K562 (cell line): ENCODE data around the gene HPS4. TPM values are rescaled to one million over a fixed set of nuclear protein-coding genes. Genes with fewer than 3 reads are reported as not detected.

ENCODE experiments used
- ATAC-seq: fragments of 200-7000 bp; cut with Tn5 transposase; 3 replicates; pipeline ENCODE4 v1.9.1; 2020; ENCODE audit warnings: moderate library complexity
- BruUV-seq: library from RNA; stranded (reverse); fragments of 400-500 nt; replicated peaks from 2 replicates; lab custom pipeline; 2021; lab: Mats Ljungman, UMichigan
- CTCF ChIA-PET: fragments of 300-600 bp; formaldehyde crosslinking; extraction: SDS; loops from one replicate; lab custom pipeline; 2021; ENCODE audit warnings: low intra/inter-chr PET ratio; lab: Yijun Ruan, JAX
- POLR2A ChIA-PET: fragments of 300-600, 350-650 bp; sonication (Branson Sonifier 250); formaldehyde crosslinking; extraction: SDS; loops from one replicate; lab custom pipeline; 2021; ENCODE audit warnings: antibody characterized with exemption, inconsistent platforms; lab: Yijun Ruan, JAX
- DNase-seq, 4 experiments: peaks; one replicate each; pipeline versions ENCODE4 v3.0.0 to v3.0.0-alpha.2; 2011 to 2018; ENCODE audit warnings: low spot score in 3 of 4, mixed read lengths in 3 of 4; ENCODE audit errors: extremely low read depth in 1 of 4
- FAIRE-seq: peaks from 2 replicates; lab custom pipeline; 2011; peaks lifted over from hg19 to GRCh38; lab: Jason Lieb, UNC
- H2AFZ ChIP-seq: 2 replicates; pipeline ENCODE4 v1.6.0; 2011; ENCODE audit warnings: low read depth, low read length, control low read depth, inconsistent platforms
- H3K27ac ChIP-seq: fragments of 200-600 bp; 3 replicates; pipeline ENCODE4 v1.8.0; 2011; ENCODE audit warnings: low read depth, mild to moderate bottlenecking, control low read depth, inconsistent platforms, low read length, moderate library complexity, mixed read lengths; ENCODE audit errors: extremely low read depth
- H3K27me3 ChIP-seq, 2 experiments: fragments of 300-600 bp in 1 of 2; 2 replicates in 1 of 2; 3 replicates in 1 of 2; pipeline versions ENCODE4 v1.6.0 to v1.8.0; 2011; ENCODE audit warnings: inconsistent platforms in 2 of 2, low read length in 2 of 2, mild to moderate bottlenecking in 1 of 2, mixed read lengths in 1 of 2, moderate library complexity in 1 of 2; ENCODE audit not compliant: control insufficient read depth in 2 of 2, insufficient read depth in 2 of 2
- H3K36me3 ChIP-seq: fragments of 300-600 bp; 3 replicates; pipeline ENCODE4 v1.8.0; 2011; ENCODE audit warnings: mild to moderate bottlenecking, low read length, inconsistent platforms; ENCODE audit not compliant: control insufficient read depth, insufficient read depth
- H3K4me1 ChIP-seq, 2 experiments: fragments of 200-600 bp in 1 of 2; replicated peaks in 1 of 2; 2 replicates in 1 of 2; 3 replicates in 1 of 2; pipeline versions ENCODE4 v1.5.1 to v1.8.0; 2011; ENCODE audit warnings: inconsistent platforms in 2 of 2, low read length in 2 of 2, mild to moderate bottlenecking in 1 of 2, mixed read lengths in 1 of 2, moderate library complexity in 1 of 2; ENCODE audit not compliant: control insufficient read depth in 2 of 2, insufficient read depth in 2 of 2
- H3K4me2 ChIP-seq: 2 replicates; pipeline ENCODE4 v1.6.1; 2011; ENCODE audit warnings: low read length, control low read depth, inconsistent platforms, mixed read lengths; ENCODE audit not compliant: insufficient read depth
- H3K4me3 ChIP-seq: fragments of 200-600 bp; sonication (generic), shearing (Covaris generic); 2 replicates; pipeline ENCODE4 v1.5.1; 2016; ENCODE audit warnings: control low read depth, inconsistent platforms
- H3K79me2 ChIP-seq: fragments of 200-600 bp; 3 replicates; pipeline ENCODE4 v1.8.0; 2011; ENCODE audit warnings: low read length, inconsistent platforms; ENCODE audit not compliant: control insufficient read depth, insufficient read depth
- H3K9ac ChIP-seq, 2 experiments: 2 replicates each; pipeline versions ENCODE4 v1.6.0 to v1.6.1; 2011; ENCODE audit warnings: low read depth in 2 of 2, low read length in 2 of 2, control low read depth in 1 of 2, inconsistent platforms in 1 of 2, mild to moderate bottlenecking in 1 of 2, mixed read lengths in 1 of 2; ENCODE audit not compliant: insufficient read depth in 1 of 2
- H3K9me1 ChIP-seq: one replicate; pipeline ENCODE4 v1.6.0; 2011; ENCODE audit warnings: inconsistent platforms, mild to moderate bottlenecking, low read length, moderate library complexity; ENCODE audit not compliant: control insufficient read depth, insufficient read depth
- H3K9me3 ChIP-seq: replicated peaks from 2 replicates; pipeline ENCODE4 v1.5.1; 2011; ENCODE audit warnings: low read depth, low read length, inconsistent platforms; ENCODE audit not compliant: control insufficient read depth, insufficient read depth
- H4K20me1 ChIP-seq: replicated peaks from 2 replicates; pipeline ENCODE4 v1.6.1; 2011; ENCODE audit warnings: low read length, inconsistent platforms, mixed read lengths; ENCODE audit not compliant: control insufficient read depth, insufficient read depth
- CEBPB ChIP-seq: fragments of 450-650 bp; IDR thresholded peaks from 2 replicates; pipeline ENCODE4 v1.6.1; 2016; ENCODE audit warnings: missing genetic modification characterization, missing compliant biosample characterization
- FOXK2 ChIP-seq, 2 experiments: fragments of 450-650 bp; IDR thresholded peaks in 1 of 2; conservative IDR thresholded peaks in 1 of 2; 2 replicates each; pipeline ENCODE4 v1.6.1; 2016; ENCODE audit warnings: low read depth in 2 of 2, mild to moderate bottlenecking in 1 of 2
- ID3 ChIP-seq, 2 experiments: fragments of 250-450 bp in 1 of 2; fragments of 450-650 bp in 1 of 2; sonication (Bioruptor Pico) in 1 of 2; IDR thresholded peaks; 2 replicates each; pipeline versions ENCODE4 v1.6.1 to v1.8.0; 2016 to 2021; ENCODE audit warnings: mild to moderate bottlenecking in 2 of 2, moderate library complexity in 2 of 2, missing compliant biosample characterization in 1 of 2, missing genetic modification characterization in 1 of 2
- IRF2 ChIP-seq: sonication (generic); formaldehyde crosslinking; IDR thresholded peaks from 2 replicates; pipeline ENCODE4 v1.8.1; 2022; ENCODE audit warnings: mild to moderate bottlenecking, missing genetic modification reagents
- MAFF ChIP-seq: IDR thresholded peaks from 2 replicates; pipeline ENCODE4 v1.6.1; 2012; ENCODE audit warnings: low read length, improper control_type of control experiment
- NFE2L1 ChIP-seq: fragments of 450-650 bp; IDR thresholded peaks from 2 replicates; pipeline ENCODE4 v1.6.1; 2016; ENCODE audit warnings: missing genetic modification characterization, low read depth, mild to moderate bottlenecking, missing compliant biosample characterization, moderate library complexity, borderline replicate concordance
- NKRF ChIP-seq: fragments of 450-650 bp; IDR thresholded peaks from 2 replicates; pipeline ENCODE4 v1.6.1; 2016; ENCODE audit warnings: borderline replicate concordance
- NUFIP1 ChIP-seq: fragments of 450-650 bp; IDR thresholded peaks from 2 replicates; pipeline ENCODE4 v1.6.1; 2018; ENCODE audit not compliant: partially characterized antibody
- PCBP1 ChIP-seq: fragments of 200-400 bp; formaldehyde crosslinking; IDR thresholded peaks from 2 replicates; pipeline ENCODE4 v1.6.1; 2018; ENCODE audit warnings: mild to moderate bottlenecking, low read depth, low read length; ENCODE audit not compliant: poor library complexity, severe bottlenecking
- SUPT5H ChIP-seq: fragments of 450-650 bp; IDR thresholded peaks from 2 replicates; pipeline ENCODE4 v1.6.1; 2016
- TCFL5 ChIP-seq: fragments of 250-450 bp; sonication (Bioruptor Pico); conservative IDR thresholded peaks from 2 replicates; pipeline ENCODE4 v1.6.1; 2021; ENCODE audit warnings: mild to moderate bottlenecking, moderate library complexity, matching md5 sums
- THRAP3 ChIP-seq: fragments of 450-650 bp; IDR thresholded peaks from 2 replicates; pipeline ENCODE4 v1.6.1; 2016; ENCODE audit warnings: mild to moderate bottlenecking, inconsistent platforms, borderline replicate concordance
- ZNF175 ChIP-seq: fragments of 200-800 bp; sonication (Bioruptor generic); IDR thresholded peaks from 2 replicates; pipeline ENCODE4 v1.6.1; 2016; ENCODE audit warnings: low read depth, mild to moderate bottlenecking, missing genetic modification characterization, missing compliant biosample characterization
- WGBS: fragments of 100-300 bp; shearing (Covaris generic); methylation state at CpG from one replicate; pipeline ENCODE4 v1.1.6; 2016; ENCODE audit warnings: low coverage, mixed read lengths; ENCODE audit not compliant: insufficient coverage; ENCODE audit errors: missing lambda C conversion rate; 5-methylcytosine and 5-hydroxymethylcytosine counted together
- in situ Hi-C: fragments of 300-500 bp; cut with MboI; formaldehyde crosslinking; loops from 4 replicates; pipeline ENCODE4 v1.15.0; 2018; ENCODE audit warnings: inconsistent platforms, mixed read lengths
- intact Hi-C: fragments of 100-400 bp; cut with micrococcal nuclease; formaldehyde crosslinking; loops from 2 replicates; pipeline ENCODE4 v1.14.2; 2022
- polyA plus RNA-seq, 8 experiments: library from polyadenylated mRNA; depleted of rRNA in 4 of 8; stranded (reverse) in 5 of 8; unstranded in 3 of 8; fragments of >200 nt; fragmentation: Nextera tagmentation in 2 of 8; fragmentation: Illumina TruSeq in 1 of 8; extraction: Ambion mirVana in 2 of 8; extraction: Trizol in 1 of 8; gene quantifications; 2 replicates each; pipeline versions ENCODE4 v1.2.1 to v1.2.3, GENCODE V29; 2011 to 2014; ENCODE audit warnings: inconsistent platforms in 1 of 8, missing spikeins in 1 of 8
- total RNA-seq, 7 experiments: library from RNA; depleted of rRNA in 6 of 7; stranded (reverse); fragments of >200 nt in 6 of 7; fragmentation: Illumina TruSeq in 2 of 7; extraction: Trizol in 2 of 7; gene quantifications; 2 replicates each; pipeline versions ENCODE4 v1.2.1 to v1.2.3, GENCODE V29; 2011 to 2021; ENCODE audit warnings: low replicate concordance in 1 of 7

HPS4 gene
- total and polyA plus RNA-seq, 9 of the 15 experiments (the other 6 are each of a cell fraction or from before 2014, with no cell fraction given) = 12.8 to 29.2 (median 25.3) TPM

- intact Hi-C loops = loop anchor here (10.0 kb wide), 1 partner anchor 100 kb away; no protein-coding TSS in a partner anchor
- TF ChIP-seq CEBPB (tag) = peak; percentile 69
- TF ChIP-seq ID3 (CRISPR knock-in tag; IDR thresholded peaks at IDR 0.05) = no peak
- TF ChIP-seq ID3 (tag; IDR thresholded peaks at IDR 0.05) = no peak
- H4K20me1 ChIP-seq = no peaks in the 10 kb centered on the region
- in situ Hi-C loops = no loop called here
- no peaks in the 10 kb centered on the region for H3K27me3 ChIP-seq
- H3K9me3 ChIP-seq = no peaks in the 10 kb centered on the region
- H3K9ac ChIP-seq = peak overlapping the region; percentile 71 to 77; a peak in 3 of 4 replicates
- peaks cover 14 to 39% of the 10 kb centered on the region in 2 experiments; a peak in 4 of 5 replicates for H3K4me1 ChIP-seq
- ATAC-seq = peak; percentile 10
- peaks cover 54% of the 10 kb centered on the region for H3K36me3 ChIP-seq
- peak overlapping the region; percentile 89 for H3K4me3 ChIP-seq
- peak overlapping the region; percentile 97 for H3K4me2 ChIP-seq
- CTCF ChIA-PET = no interaction called here
- no TSS peak for BruUV-seq
- H2AFZ ChIP-seq = no peak overlapping the region
- peak overlapping the region; percentile 86 for H3K27ac ChIP-seq
- POLR2A ChIA-PET = interaction anchor here (1.9 to 4.5 kb wide), 2 partner anchors 8 to 27 kb away, joined by 5 to 35 read pairs; partner anchors contain the start of gene TFIP11
- 8% methylated on average over 7 of the region's 7 CpGs for WGBS
- H3K79me2 ChIP-seq = peaks cover 72% of the 10 kb centered on the region
- DNase-seq = no peak
- FAIRE-seq = no peak
- no peaks in the 10 kb centered on the region for H3K9me1 ChIP-seq
These were observed 1.4 kb upstream of the HPS4 start for GRCh38 chr22:26485013-26485412.

GRCh38 chr22:26484360-26484706 is 750 bp upstream of the HPS4 start:
- Histone ChIP-seq H3K9ac (peak overlapping the region; percentile 1 to 71; a peak in 2 of 4 replicates), H3K4me3 (peak overlapping the region; percentile 89), H2AFZ (peak overlapping the region; percentile 80; the same call in 1 of the 2 replicates), H3K27me3 (no peaks in the 10 kb centered on the region), H3K79me2 (peaks cover 78% of the 10 kb centered on the region), H3K4me2 (peak overlapping the region; percentile 97), H3K27ac (peak overlapping the region; percentile 86), H3K4me1 (peaks cover 14 to 39% of the 10 kb centered on the region in 2 experiments; a peak in 4 of 5 replicates), H3K9me3 (no peaks in the 10 kb centered on the region), H4K20me1 (no peaks in the 10 kb centered on the region), H3K36me3 (peaks cover 47% of the 10 kb centered on the region; the same call in 2 of the 3 replicates), H3K9me1 (no peaks in the 10 kb centered on the region)
- peak in 3 of 4 experiments; percentile 20 to 32 (median 21) for DNase-seq
- ChIA-PET CTCF (interaction anchor here (0.7 kb wide), 1 partner anchor 48 kb away, joined by 4 read pairs; no protein-coding TSS in a partner anchor), POLR2A (interaction anchor here (1.9 to 4.5 kb wide), 2 partner anchors 8 to 28 kb away, joined by 5 to 35 read pairs; partner anchors contain the start of gene TFIP11)
- no peak for FAIRE-seq
- ATAC-seq = no peak
- in situ Hi-C loops = no loop called here
- intact Hi-C loops = loop anchor here (10.0 kb wide), 1 partner anchor 100 kb away; no protein-coding TSS in a partner anchor
- BruUV-seq = TSS peak; percentile 54
- WGBS = 0% methylated on average over 6 of the region's 6 CpGs
- TF ChIP-seq IRF2 (CRISPR knock-in tag) (no peak), TCFL5 (CRISPR knock-in tag) (no peak), NUFIP1 (no peak), NFE2L1 (tag) (no peak), THRAP3 (no peak), PCBP1 (no peak), NKRF (peak; percentile 55; the same call in 1 of the 2 replicates), SUPT5H (no peak), FOXK2 (conservative IDR thresholded peaks at IDR 0.05 in 1 of 2, IDR thresholded peaks at IDR 0.05 in 1 of 2; ENCODE audit: low read depth in 2 of 2) (peak; percentile 47 to 78; a peak in 3 of 4 replicates), MAFF (no peak), ZNF175 (no peak)
